ENCODE data around the gene AQP4.

The AQP4 gene, protein sequence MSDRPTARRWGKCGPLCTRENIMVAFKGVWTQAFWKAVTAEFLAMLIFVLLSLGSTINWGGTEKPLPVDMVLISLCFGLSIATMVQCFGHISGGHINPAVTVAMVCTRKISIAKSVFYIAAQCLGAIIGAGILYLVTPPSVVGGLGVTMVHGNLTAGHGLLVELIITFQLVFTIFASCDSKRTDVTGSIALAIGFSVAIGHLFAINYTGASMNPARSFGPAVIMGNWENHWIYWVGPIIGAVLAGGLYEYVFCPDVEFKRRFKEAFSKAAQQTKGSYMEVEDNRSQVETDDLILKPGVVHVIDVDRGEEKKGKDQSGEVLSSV

DNA sequence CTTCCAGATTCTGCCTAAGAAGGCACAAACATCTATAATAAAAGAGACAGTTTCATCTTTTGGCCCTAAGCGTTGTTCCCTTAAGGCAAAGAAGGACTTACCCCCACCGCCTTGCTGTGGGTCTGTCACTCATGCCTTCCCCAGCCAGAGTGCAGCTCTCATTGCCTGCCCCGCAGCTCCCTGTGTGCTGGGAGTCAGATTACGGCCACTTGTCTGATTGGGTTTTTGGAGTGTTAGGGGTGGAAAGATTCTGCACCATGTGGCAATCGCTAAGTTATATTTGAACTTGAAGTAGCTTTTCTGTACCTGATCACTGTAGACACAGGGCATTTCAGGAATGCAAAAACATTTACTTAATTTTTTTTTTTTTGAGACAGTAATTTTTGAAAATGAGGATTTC, at the start of gene AQP4:
AQP4 (minus strand) TSS at position 151 of the 400 bp plus-strand sequence; CDS start at position 133, 18 bp downstream.
- no peak for DNase-seq

- no peak for DNase-seq
These were observed 46.3 kb upstream of the AQP4 start for GRCh38 chr18:26911840-26912239.

DNA sequence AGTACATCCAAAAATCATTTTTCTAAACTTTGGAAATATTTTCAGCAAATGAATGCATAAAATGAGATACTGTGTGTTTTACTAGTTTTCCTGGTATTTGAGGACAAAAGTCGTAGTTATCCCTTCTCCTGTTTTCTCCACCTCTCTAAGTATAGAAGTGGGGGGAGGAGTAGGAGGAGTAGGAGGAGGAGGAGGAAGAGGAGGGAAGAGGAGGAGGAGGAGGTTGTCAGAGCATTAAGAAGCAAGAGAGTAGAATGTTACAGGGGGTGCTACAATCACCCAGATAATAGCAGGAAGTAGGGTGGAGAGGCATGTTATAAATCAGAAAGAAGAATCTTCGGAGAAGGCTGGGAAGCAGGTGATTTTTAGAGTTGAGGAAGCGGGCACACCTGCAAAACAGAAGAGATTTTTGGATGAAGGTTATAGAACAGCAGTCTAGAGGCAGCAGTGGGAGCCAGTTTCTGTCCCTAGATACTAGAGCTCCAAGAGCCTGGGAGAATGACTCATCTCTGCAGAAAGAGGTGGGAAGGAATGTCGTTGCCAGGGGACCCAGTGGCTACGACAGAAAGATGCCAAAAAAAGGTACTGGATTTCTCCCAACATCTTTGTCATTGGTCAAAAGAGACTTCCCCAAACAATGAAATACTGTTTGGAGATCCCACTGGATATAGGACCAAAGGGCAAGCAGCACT, 44.2 kb upstream of the AQP4 start:
- no peak for DNase-seq

- no peak for DNase-seq
These were observed 43.4 kb upstream of the AQP4 start for GRCh38 chr18:26908906-26909305.

GRCh38 chr18:26902291-26902690, 36.8 kb upstream of the AQP4 start:
- no peak for DNase-seq

DNA sequence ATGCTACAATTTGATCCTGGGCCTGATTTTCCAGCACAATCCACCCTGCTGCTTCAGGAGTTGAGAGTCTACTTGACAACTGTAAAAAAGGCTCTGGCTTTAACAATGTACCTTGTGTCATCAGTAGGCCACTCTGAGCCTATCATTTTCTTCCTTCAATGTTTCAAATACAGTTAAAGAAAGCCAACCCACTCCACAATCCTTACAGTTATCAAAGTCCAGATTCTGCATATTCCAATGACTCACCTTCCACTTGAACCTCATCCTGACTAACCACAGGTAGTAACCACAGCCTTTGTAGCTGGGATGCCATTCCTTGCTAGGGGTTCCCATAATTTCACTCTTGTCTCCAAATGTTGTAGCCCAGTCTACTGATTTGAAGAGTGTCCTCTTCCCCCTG, 35.5 kb upstream of the AQP4 start:
- DNase-seq, result no peak

GRCh38 chr18:26894426-26894825, 28.9 kb upstream of the AQP4 start:
- no peak for DNase-seq

GRCh38 chr18:26893996-26894395, 28.5 kb upstream of the AQP4 start:
- no peak for DNase-seq

DNA sequence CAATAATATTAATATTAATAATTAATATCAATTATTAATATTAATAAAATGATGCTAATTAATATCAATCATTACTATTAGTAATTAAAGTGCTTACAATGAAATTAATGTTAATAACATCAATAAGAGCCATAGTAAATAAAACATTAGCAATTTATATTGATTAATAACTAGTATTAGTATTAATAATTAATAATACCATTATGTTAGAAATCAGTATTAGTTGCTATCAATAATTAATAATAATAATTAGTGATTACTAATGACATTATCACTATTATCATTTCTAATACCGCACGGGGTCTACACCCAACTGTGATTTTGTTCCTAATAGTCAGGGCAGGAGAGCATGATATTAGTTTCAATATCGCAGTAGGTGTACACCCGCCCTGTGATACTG, 22.8 kb upstream of the AQP4 start:
- no peak for DNase-seq

DNA sequence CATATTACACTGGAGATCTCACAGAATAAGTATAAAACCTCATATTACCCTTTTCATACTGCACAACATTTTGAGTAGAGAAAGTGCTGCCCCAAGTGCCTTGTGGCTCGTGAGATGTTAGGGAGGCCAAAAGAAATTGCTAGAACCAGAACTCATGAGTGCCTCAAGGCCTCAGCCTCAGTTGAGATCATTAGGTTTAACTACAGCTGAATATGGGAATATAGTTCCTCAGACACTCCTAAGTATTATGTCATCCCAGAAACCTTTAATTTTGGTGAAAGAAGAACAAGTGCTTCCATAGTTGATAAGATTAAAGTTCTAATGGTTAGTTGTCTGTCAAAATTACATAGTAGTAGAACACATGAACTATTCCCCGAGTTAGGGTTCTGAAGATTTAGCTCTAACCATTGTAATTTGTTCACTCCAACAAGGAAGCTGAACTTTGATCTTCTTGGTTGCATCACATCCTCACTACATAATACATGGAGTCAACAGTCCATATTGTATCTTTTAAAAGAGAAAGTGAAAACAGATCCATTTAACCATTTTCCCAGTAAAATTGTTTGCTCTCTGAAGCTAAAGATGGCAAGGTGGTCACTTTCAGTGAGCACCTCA, 9.6 kb upstream of the AQP4 start:
- DNase-seq, result no peak

GRCh38 chr18:26874283-26874682, 8.8 kb upstream of the AQP4 start:
- DNase-seq, result no peak

DNA sequence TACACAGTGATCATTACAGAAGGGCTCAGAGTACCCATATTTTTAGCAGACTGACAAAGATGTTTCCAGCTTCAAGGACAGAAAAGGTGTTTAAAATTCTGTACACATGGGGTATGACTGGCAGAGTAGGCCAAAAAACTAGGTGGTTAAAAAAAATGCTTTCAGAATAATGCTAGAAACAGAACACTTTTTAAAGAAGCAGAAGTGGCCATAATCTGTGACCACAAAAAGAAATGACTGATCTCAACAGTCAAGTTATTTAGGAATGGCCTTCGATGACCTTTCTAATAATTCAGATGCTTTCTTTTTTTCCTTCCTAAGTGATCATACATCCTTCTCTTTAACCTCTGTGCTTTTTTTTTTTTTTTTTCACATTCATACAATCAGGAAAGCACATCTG, 4.1 kb upstream of the AQP4 start:
- no peak for DNase-seq

DNA sequence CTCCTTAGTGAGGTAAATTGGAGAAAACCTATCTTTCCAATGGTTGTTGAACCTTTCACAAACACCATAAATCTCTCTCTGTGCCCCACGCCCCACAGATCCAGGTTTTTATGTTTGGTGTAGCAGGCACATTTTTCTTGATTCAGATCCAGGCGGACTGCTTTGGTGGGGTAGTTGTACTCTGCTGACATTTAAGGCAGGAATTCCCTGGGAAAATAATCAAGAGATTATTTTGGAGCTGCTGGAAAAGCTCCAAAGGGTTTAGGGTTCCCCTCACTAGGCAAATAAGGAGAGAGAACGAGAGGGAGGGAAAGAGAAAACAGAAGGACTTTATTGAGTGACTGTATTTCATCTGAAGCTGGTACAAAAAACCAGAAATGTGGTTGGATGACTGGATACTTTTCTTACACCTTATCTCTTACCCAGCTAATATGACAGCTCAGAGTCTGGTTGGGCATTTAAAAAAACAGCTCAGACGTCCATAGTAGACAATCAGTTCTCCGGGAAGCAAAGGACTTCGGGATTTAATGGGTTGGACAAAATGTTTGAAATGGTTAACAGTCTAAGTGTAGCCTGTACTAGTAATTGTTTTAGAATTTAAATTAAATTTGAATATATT, 3.6 kb upstream of the AQP4 start:
- no peak for DNase-seq

GRCh38 chr18:26867471-26867870, 2.0 kb upstream of the AQP4 start:
- DNase-seq, result no peak

DNA sequence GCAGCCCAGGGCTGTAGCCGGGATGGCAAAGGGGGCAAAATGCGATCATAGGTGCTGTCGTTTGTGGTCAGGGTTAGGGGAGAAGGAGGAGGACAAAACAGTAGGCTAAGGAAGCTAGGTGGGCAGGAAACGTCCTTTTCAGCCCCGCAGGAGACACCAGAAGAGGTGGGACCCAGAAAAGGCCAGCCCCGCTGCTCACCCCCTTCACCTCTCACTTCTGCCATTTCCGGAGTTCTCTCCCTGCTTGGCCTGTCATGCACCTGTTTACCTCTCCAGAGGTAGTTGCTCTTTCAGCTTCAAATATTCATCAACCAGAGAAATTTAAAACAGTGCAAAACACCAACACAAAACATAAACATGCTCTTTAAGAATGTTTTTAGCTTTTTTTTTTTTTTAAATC, 849 bp downstream of the AQP4 start:
- DNase-seq, result no peak

DNA sequence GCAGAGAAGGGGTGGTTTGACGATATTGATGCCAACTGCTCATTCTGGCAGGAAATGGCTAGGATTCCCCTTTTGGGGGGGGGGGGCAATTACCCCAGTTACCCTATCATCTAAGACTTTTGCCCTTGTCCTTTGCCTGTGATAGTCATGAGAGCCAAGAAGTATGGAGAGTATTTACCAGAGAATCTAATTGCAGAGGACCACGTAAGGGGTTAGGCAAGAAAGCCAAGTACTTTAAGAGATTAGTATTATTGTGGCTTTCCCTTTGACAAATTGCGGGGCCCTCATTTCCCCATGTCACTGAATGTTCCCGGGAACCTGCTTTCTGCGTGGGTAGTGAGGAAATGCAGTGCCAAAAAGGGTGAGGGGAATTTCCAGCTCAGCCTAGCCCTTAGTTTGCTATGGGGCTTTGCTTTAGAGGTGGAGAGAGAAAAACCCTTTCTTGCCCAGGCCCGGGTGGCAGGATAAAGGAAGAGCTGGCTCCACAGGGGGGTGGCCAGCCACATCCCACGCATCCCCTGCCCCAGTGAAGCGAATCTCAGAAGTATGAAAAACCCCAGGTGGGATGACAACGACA, 1.5 kb downstream of the AQP4 start:
- no peak for DNase-seq

DNA sequence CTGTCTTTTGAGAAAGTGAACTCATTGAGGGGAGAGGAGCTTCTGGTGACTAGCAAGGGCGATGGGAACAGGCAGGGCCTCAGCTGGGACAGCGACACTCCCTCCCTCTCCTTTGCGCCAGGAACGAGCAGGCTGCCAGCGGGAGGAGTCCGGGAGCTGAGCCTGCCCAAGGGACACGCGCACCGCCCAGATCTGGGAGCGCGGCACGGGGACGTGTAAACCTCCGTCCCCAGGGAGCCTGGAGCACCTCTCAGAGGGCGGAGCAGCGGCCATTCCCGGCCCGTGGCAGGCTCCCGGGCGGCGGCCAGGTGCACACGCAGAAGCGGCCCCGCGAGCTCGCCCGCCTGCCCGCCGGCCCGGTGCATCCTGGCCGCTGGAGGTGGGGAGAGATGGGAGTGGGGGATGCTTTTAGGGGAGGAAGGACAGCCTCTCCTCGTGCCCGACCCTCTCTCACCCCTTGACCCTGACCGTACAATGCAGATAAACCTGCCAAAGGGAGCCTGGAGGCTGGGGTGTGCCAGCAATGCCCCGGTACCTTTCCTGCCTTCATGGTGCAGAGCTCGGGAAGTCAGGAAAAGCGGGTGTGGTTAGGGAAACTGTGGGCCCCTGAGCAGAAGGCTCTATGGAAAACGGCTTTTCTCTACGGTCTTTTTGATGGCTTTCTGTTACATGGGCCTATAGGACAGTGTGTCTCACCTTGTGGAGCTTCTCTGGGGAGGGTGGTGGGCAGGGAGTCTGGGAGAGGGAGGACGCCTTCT, 2.2 kb downstream of the AQP4 start:
- DNase-seq, result no peak

DNA sequence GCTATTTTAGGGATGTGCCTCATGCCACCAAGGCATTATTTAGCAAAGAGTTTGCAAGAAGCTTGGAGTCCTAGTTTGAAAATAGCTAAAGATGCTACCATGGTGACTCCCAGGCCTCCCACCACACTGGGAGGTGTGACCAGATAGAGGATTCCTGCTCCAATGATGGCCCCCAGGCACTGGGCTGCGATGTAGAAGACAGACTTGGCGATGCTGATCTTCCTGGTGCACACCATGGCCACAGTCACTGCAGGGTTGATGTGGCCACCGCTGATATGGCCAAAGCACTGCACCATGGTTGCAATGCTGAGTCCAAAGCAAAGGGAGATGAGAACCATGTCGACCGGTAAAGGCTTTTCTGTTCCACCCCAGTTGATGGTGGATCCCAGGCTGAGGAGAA, 3.4 kb downstream of the AQP4 start:
- DNase-seq, result no peak

GRCh38 chr18:26854292-26854881, 11.1 kb downstream of the AQP4 start:
- DNase-seq, result no peak

DNA sequence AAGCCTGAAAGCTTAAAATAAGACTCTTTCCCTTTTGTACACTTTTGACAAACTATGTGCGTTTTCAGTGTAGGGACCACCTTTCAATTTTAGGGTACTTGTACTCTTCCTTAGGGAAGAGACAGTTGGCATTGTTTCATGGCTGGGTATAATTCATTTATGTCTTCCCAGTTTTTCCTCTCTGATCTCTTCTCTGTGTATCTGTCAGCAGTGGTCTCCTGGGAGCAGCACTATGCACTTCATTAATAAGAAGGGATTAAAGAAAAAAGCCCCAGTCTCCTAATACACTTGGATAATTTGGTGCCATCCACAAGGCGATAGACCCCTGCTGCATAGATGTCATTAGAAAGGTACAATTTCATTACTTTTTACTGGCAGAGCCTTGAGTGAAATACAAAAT, 12.1 kb downstream of the AQP4 start:
- DNase-seq, result no peak

- no peak for DNase-seq
These were observed 21.7 kb downstream of the AQP4 start for GRCh38 chr18:26843760-26844159.

- no peak for DNase-seq
These were observed 24.5 kb downstream of the AQP4 start for GRCh38 chr18:26840965-26841364.

Measured in activated CD4-positive, CD25-positive, alpha-beta regulatory T cell (primary cell).